RWPE1 (cell line): ENCODE data around the gene CD58.

ENCODE experiments used
- CTCF ChIA-PET: fragments of 350-600 bp; sonication (Branson Sonifier 250); formaldehyde crosslinking; extraction: SDS; loops from one replicate; lab custom pipeline; 2021; lab: Yijun Ruan, JAX
- POLR2A ChIA-PET: fragments of 400-600 bp; formaldehyde crosslinking; extraction: SDS; loops from one replicate; lab custom pipeline; 2020; ENCODE audit warnings: antibody characterized with exemption; ENCODE audit not compliant: low non-redundant PET; lab: Yijun Ruan, JAX
- DNase-seq: peaks from one replicate; pipeline ENCODE4 v3.0.0; 2012; ENCODE audit warnings: low spot score
- H3K27ac ChIP-seq: fragments of 450-650 bp; 2 replicates; pipeline ENCODE4 v1.5.1; 2017
- TF ChIP-seq, protein P1 (sequence below): fragments of 450-650 bp; conservative IDR thresholded peaks from 2 replicates; pipeline ENCODE4 v1.5.1; 2017; ENCODE audit warnings: low read depth, mild to moderate bottlenecking

Gene CD58

GRCh38 chr1:116503546-116504307 is 67.1 kb downstream of the CD58 start:
- TF ChIP-seq, protein P1, sequence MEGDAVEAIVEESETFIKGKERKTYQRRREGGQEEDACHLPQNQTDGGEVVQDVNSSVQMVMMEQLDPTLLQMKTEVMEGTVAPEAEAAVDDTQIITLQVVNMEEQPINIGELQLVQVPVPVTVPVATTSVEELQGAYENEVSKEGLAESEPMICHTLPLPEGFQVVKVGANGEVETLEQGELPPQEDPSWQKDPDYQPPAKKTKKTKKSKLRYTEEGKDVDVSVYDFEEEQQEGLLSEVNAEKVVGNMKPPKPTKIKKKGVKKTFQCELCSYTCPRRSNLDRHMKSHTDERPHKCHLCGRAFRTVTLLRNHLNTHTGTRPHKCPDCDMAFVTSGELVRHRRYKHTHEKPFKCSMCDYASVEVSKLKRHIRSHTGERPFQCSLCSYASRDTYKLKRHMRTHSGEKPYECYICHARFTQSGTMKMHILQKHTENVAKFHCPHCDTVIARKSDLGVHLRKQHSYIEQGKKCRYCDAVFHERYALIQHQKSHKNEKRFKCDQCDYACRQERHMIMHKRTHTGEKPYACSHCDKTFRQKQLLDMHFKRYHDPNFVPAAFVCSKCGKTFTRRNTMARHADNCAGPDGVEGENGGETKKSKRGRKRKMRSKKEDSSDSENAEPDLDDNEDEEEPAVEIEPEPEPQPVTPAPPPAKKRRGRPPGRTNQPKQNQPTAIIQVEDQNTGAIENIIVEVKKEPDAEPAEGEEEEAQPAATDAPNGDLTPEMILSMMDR, result no peak
- DNase-seq, result no peak
- CTCF ChIA-PET, result interaction anchor here (0.6 to 1.0 kb wide), 3 partner anchors 13 to 407 kb away, joined by 3 read pairs; no protein-coding TSS in a partner anchor
- POLR2A ChIA-PET, result no interaction called here
- peak overlapping the region; percentile 75; the same call in 1 of the 2 replicates for H3K27ac ChIP-seq

DNA sequence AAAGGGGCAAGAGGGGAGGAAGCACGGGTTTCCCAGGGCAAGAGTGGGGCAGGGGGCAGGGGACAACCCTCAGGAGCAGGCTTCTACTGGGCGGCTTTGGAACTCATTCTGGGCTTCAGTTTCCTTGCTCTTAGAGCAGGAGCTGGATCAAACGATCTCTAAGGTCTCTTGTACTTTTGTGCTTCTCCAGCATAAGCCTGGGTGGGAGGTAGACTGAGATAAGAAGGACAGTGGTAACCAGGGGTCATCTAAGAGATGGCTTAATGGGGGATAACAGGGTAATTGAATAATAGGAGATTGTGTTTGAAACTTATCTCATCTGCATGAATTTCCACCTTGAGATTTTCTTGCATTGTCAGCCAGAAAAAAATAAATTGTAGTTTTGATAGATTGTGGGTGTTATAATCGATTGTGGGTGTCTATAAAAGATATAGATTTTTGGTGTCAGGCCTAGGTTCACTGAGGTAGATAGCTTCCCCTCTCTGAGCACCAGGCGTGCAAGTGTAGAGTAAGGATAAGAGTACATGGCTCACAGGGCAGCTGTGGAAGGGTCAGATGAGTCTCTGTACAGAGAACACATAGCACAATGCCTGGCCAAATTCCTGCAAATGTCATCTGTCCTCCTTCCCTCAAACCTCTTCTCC is 68.0 kb downstream of the CD58 start:
- H3K27ac ChIP-seq, result no peak overlapping the region
- no peak for DNase-seq
- CTCF ChIA-PET, result interaction anchor here (1.0 kb wide), 2 partner anchors 17 to 364 kb away, joined by 3 to 6 read pairs; no protein-coding TSS in a partner anchor
- TF ChIP-seq, protein P1, result no peak
- POLR2A ChIA-PET, result no interaction called here

DNA sequence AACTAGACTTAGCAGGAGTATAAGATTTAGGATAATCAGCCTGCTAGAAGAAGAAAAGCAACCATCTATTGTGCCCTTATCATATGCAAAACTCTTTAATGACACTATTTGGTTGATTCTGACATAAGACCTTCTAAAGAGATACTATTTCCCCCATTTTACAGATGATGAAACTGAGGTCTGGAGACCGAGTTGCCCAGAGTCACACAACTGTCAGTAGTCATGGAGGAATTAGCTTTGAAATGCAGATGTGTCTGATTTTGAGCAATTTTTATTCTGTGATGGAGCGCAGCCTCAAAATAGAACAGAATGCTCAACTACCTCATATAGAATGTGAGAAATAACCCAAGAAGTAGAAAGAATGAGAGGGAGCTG is 69.0 kb downstream of the CD58 start:
- TF ChIP-seq, protein P1, result no peak
- no peak overlapping the region for H3K27ac ChIP-seq
- CTCF ChIA-PET, result interaction anchor here (1.0 kb wide), 1 partner anchor 363 kb away, joined by 6 read pairs; no protein-coding TSS in a partner anchor
- POLR2A ChIA-PET, result no interaction called here
- no peak for DNase-seq

GRCh38 chr1:116501125-116501869 is 69.5 kb downstream of the CD58 start:
- ChIA-PET CTCF (interaction anchor here (0.8 to 5.0 kb wide), 2 partner anchors 16 to 363 kb away, joined by 4 to 39 read pairs; no protein-coding TSS in a partner anchor), POLR2A (no interaction called here)
- no peak for DNase-seq
- H3K27ac ChIP-seq, result no peak overlapping the region
- TF ChIP-seq, protein P1, result no peak

- peak; percentile 70 for DNase-seq
- CTCF ChIA-PET, result interaction anchor here (0.5 to 5.0 kb wide), 12 partner anchors 11 to 899 kb away, joined by 3 to 73 read pairs (median 4); no protein-coding TSS in a partner anchor
- H3K27ac ChIP-seq, result peak overlapping the region; percentile 35; the same call in 1 of the 2 replicates
- TF ChIP-seq, protein P1, result peak; percentile 83
- POLR2A ChIA-PET, result interaction anchor here (0.7 kb wide), 1 partner anchor 157 kb away, joined by 5 read pairs; no protein-coding TSS in a partner anchor
Observed at GRCh38 chr1:116498789-116499628, 71.8 kb downstream of the CD58 start.
